ENCODE results near the gene ANKRD45. TPM values are rescaled to one million over a fixed set of nuclear protein-coding genes. Genes with fewer than 3 reads are reported as not detected.

The ANKRD45 gene, protein sequence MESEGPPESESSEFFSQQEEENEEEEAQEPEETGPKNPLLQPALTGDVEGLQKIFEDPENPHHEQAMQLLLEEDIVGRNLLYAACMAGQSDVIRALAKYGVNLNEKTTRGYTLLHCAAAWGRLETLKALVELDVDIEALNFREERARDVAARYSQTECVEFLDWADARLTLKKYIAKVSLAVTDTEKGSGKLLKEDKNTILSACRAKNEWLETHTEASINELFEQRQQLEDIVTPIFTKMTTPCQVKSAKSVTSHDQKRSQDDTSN
- 0.50 and 3.1 TPM in 2 replicates for total RNA-seq (ENCODE audit: low replicate concordance)
- long read RNA-seq: 0 reads

DNA sequence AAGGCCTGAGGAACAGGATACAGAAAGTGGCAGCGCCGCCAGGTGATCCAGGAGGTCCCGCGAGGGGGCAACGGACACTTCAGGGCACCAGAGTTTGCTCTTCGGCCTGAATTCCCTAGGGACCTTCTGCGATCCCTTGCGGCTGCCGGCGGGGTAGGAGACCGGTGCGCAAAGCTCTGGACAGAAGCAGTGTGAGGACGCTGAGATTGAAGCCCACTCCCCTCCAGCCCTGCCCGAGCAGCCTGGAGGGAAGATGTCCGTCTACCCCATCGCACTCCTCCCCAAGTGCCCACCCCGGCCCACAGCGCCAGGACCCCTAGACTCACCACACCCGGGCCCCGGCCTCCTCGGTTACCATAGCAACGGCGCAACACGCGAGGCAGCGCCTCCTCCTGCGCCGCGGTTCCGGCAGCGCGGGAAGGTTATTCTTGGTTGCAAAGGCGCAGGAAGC, at the start of gene ANKRD45:
ANKRD45 (minus strand) TSS at position 361 of the 451 bp plus-strand sequence. CDS start 10,433 bp downstream, outside the sequence.
- H3K36me3 Mint-ChIP-seq: no peaks in the 10 kb centered on the region
- H3K27ac Mint-ChIP-seq: peak within 1 kb of the TSS; percentile 10
- H3K4me3 Mint-ChIP-seq: peak within 1 kb of the TSS; percentile 85
- H3K9me3 Mint-ChIP-seq: no peaks in the 10 kb centered on the region
- H3K4me1 Mint-ChIP-seq (ENCODE audit: unreplicated experiment): peaks cover 4% of the 10 kb centered on the region
- no peaks in the 10 kb centered on the region for H3K27me3 Mint-ChIP-seq
- peak; percentile 75 for DNase-seq (ENCODE audit: extremely low spot score, unreplicated experiment)
- TF ChIP-seq, protein P1, sequence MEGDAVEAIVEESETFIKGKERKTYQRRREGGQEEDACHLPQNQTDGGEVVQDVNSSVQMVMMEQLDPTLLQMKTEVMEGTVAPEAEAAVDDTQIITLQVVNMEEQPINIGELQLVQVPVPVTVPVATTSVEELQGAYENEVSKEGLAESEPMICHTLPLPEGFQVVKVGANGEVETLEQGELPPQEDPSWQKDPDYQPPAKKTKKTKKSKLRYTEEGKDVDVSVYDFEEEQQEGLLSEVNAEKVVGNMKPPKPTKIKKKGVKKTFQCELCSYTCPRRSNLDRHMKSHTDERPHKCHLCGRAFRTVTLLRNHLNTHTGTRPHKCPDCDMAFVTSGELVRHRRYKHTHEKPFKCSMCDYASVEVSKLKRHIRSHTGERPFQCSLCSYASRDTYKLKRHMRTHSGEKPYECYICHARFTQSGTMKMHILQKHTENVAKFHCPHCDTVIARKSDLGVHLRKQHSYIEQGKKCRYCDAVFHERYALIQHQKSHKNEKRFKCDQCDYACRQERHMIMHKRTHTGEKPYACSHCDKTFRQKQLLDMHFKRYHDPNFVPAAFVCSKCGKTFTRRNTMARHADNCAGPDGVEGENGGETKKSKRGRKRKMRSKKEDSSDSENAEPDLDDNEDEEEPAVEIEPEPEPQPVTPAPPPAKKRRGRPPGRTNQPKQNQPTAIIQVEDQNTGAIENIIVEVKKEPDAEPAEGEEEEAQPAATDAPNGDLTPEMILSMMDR (conservative IDR thresholded peaks at IDR 0.05): no peak

DNA sequence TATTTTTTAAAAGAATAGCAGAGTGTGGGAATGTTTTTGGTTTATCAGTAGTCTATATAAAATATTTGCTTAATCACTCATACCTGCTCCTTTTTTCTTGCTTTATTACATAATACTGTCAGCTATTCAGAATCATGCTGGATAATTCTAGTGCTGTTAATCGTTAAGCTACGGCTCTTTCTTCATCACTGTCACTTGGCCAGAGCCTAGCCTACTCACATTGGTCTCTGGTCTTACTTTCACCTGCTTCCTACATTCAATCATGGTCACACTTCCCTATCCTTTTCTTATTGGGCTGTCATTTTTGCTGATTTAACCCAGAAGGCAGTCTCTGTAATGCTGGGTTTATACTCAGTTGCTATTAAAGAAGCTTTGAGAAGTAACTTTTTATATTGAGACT, 47.6 kb upstream of the ANKRD45 start:
- peaks cover 8% of the 10 kb centered on the region for H3K27me3 Mint-ChIP-seq
- TF ChIP-seq, protein P1 (conservative IDR thresholded peaks at IDR 0.05): no peak
- peaks cover 19% of the 10 kb centered on the region for H3K36me3 Mint-ChIP-seq
- H3K9me3 Mint-ChIP-seq: no peaks in the 10 kb centered on the region
- H3K4me3 Mint-ChIP-seq: peak overlapping the region; percentile 53
- H3K4me1 Mint-ChIP-seq (ENCODE audit: unreplicated experiment): peaks cover 8% of the 10 kb centered on the region
- H3K27ac Mint-ChIP-seq: no peak overlapping the region
- DNase-seq (ENCODE audit: extremely low spot score, unreplicated experiment): no peak

DNA sequence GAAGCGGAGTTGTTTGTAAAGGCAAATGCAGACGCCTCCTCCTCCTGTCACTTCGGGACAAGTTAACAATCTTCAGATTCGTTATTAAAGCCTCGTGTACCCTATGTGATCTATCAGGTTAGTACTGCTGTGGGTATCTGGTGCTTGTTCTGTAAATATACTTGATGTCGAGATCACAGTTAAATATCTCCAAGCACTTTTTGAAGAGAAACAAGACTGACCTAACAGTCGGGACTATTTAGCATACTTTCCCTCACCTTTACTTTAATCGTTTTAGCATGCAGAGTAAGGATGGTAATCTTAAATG, 45.8 kb upstream of the ANKRD45 start:
- Mint-ChIP-seq H3K36me3 (peaks cover 8% of the 10 kb centered on the region), H3K27me3 (peaks cover 24% of the 10 kb centered on the region), H3K9me3 (no peaks in the 10 kb centered on the region), H3K4me1 (ENCODE audit: unreplicated experiment) (peaks cover 8% of the 10 kb centered on the region), H3K4me3 (peak overlapping the region; percentile 98), H3K27ac (peak overlapping the region; percentile 93)
- TF ChIP-seq, protein P1 (conservative IDR thresholded peaks at IDR 0.05): no peak
- no peak for DNase-seq (ENCODE audit: extremely low spot score, unreplicated experiment)

DNA sequence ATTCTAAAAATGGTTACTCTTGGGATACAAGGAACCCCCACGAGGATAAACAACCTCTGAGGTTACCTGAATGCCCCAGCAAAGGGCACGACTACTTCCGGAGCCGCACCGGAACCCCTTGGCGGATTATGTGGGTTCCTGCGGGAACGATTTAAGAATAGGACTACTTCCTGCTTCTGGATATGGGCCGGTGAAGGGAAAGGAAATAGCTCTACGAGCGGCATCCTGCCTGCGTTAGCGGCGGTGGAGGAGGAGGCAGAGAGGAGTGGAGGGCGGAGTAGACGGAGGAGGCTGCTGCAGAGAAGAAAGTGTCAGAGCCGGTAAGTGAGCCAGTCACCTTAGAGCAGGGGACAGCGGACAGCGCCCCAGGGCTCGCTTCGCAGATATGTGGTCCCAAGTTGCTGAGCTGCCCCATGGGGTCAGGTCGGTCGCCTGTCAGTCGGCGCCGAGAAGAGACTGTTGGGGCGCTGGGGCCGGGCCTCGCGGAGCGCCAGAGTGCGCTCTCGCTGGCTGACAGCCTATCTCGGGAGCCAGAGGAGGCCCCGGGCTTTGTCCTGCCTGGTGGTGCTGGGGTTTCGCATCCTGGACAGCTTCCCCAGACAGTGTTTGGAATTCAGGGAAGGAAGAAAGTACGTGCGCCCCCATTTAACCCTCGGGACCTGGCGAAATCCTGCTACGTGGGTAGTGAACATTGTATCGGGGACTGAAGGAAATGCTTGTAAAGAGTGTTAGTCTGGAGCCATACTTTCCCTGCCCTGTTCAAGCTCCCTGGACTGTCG, 45.3 kb upstream of the ANKRD45 start, which contains the start of gene KLHL20:
KLHL20 (plus strand) TSS at position 223 of the 779 bp plus-strand sequence. CDS start 1,063 bp downstream, outside the sequence.
- Mint-ChIP-seq H3K27ac (peak within 1 kb of the TSS; percentile 93), H3K27me3 (peaks cover 29% of the 10 kb centered on the region), H3K4me3 (peak within 1 kb of the TSS; percentile 98), H3K36me3 (peaks cover 3% of the 10 kb centered on the region), H3K4me1 (ENCODE audit: unreplicated experiment) (peaks cover 8% of the 10 kb centered on the region), H3K9me3 (no peaks in the 10 kb centered on the region)
- TF ChIP-seq, protein P1 (conservative IDR thresholded peaks at IDR 0.05): no peak
- DNase-seq (ENCODE audit: extremely low spot score, unreplicated experiment): peak; percentile 81

DNA sequence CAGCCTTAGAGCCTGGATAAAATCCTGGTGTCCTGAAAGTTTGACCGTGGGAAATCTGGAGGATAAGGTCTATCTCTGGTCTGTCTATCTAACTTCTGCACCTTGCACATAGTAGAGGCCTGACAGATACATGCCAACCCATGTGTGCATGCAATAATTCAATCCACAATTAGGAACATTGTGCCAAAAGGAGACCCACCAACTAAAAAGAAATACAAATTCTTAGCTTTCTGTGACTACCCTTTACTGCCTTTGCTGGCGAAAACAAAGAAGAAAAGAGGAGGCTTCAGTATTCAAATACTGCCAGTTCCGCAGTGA, 44.7 kb upstream of the ANKRD45 start:
- Mint-ChIP-seq H3K27ac (peak overlapping the region; percentile 93), H3K36me3 (peaks cover 3% of the 10 kb centered on the region), H3K9me3 (no peaks in the 10 kb centered on the region), H3K4me3 (peak overlapping the region; percentile 98), H3K27me3 (peaks cover 31% of the 10 kb centered on the region), H3K4me1 (ENCODE audit: unreplicated experiment) (peaks cover 8% of the 10 kb centered on the region)
- TF ChIP-seq, protein P1 (conservative IDR thresholded peaks at IDR 0.05): no peak
- DNase-seq (ENCODE audit: extremely low spot score, unreplicated experiment): no peak

Measured in type B pancreatic cell (in vitro differentiated cells).